BLaER1 treated with 17β-estradiol and CSF1 and Interleukin-3, amounts not matched to agents 10 nM and 100 nM (cell line): ENCODE results near the gene ARID5A.

ENCODE experiments used
- H3K27ac ChIP-seq, 11 experiments: shearing (Covaris generic); formaldehyde crosslinking; 2 replicates each; pipeline ENCODE4 v1.8.1; 2022
- H3K27me3 ChIP-seq, 11 experiments: shearing (Covaris generic); formaldehyde crosslinking; 2 replicates each; pipeline ENCODE4 v1.8.1; 2022
- H3K36me3 ChIP-seq, 11 experiments: shearing (Covaris generic); formaldehyde crosslinking; 2 replicates each; pipeline ENCODE4 v1.8.1; 2022
- H3K4me1 ChIP-seq, 10 experiments: shearing (Covaris generic); formaldehyde crosslinking; 2 replicates each; pipeline ENCODE4 v1.8.1; 2022
- H3K4me2 ChIP-seq, 11 experiments: shearing (Covaris generic); formaldehyde crosslinking; 2 replicates each; pipeline ENCODE4 v1.8.1; 2022
- H3K4me3 ChIP-seq, 10 experiments: shearing (Covaris generic); formaldehyde crosslinking; 2 replicates each; pipeline ENCODE4 v1.8.1; 2022
- H3K9ac ChIP-seq, 11 experiments: shearing (Covaris generic); formaldehyde crosslinking; 2 replicates each; pipeline ENCODE4 v1.8.1; 2022
- H3K9me3 ChIP-seq, 11 experiments: shearing (Covaris generic); formaldehyde crosslinking; replicated peaks in 1 of 11; 2 replicates each; pipeline ENCODE4 v1.8.1; 2022
- H4K20me1 ChIP-seq, 11 experiments: shearing (Covaris generic); formaldehyde crosslinking; 2 replicates each; pipeline ENCODE4 v1.8.1; 2022
- Cebpa-rat ChIP-seq, 11 experiments: shearing (Covaris generic); IDR thresholded peaks; 2 replicates each; pipeline ENCODE4 v1.8.1; 2022

The ARID5A gene

GRCh38 chr2:96512341-96512740, 24.2 kb upstream of the ARID5A start:
- H3K4me2 ChIP-seq, result no peak overlapping the region
- H3K36me3 ChIP-seq, result no peaks in the 10 kb centered on the region
- no peaks in the 10 kb centered on the region for H4K20me1 ChIP-seq
- peaks cover 15 to 27% (median 17%) of the 10 kb centered on the region in 11 experiments for H3K9me3 ChIP-seq
- H3K27ac ChIP-seq, result no peak overlapping the region
- TF ChIP-seq Cebpa-rat (IDR thresholded peaks at IDR 0.05), result no peak
- peaks cover 15 to 28% (median 24%) of the 10 kb centered on the region in 10 experiments; a peak in 19 of 20 replicates for H3K4me1 ChIP-seq
- no peak overlapping the region for H3K9ac ChIP-seq
- H3K4me3 ChIP-seq, result no peak overlapping the region
- H3K27me3 ChIP-seq, result 0 out of 22 replicates have a peak, but pooled peaks cover 0 to 4% (median 0%) of the 10 kb centered on the region in 11 experiments

GRCh38 chr2:96514521-96514920, 22.0 kb upstream of the ARID5A start:
- peaks cover 3 to 9% (median 6%) of the 10 kb centered on the region in 10 experiments; a peak in 16 of 20 replicates for H3K4me1 ChIP-seq
- no peaks in the 10 kb centered on the region for H3K36me3 ChIP-seq
- H3K4me2 ChIP-seq, result no peak overlapping the region
- no peak overlapping the region for H3K9ac ChIP-seq
- H3K4me3 ChIP-seq, result no peak overlapping the region
- no peaks in the 10 kb centered on the region for H4K20me1 ChIP-seq
- TF ChIP-seq Cebpa-rat (IDR thresholded peaks at IDR 0.05), result no peak
- no peak overlapping the region for H3K27ac ChIP-seq
- H3K9me3 ChIP-seq, result peaks cover 32 to 47% (median 38%) of the 10 kb centered on the region in 11 experiments
- H3K27me3 ChIP-seq, result 0 out of 22 replicates have a peak, but pooled peaks cover 0 to 4% (median 0%) of the 10 kb centered on the region in 11 experiments

GRCh38 chr2:96517079-96517478, 19.5 kb upstream of the ARID5A start:
- TF ChIP-seq Cebpa-rat (IDR thresholded peaks at IDR 0.05), result no peak
- Histone ChIP-seq H3K9ac (no peak overlapping the region), H3K36me3 (no peaks in the 10 kb centered on the region), H4K20me1 (no peaks in the 10 kb centered on the region), H3K9me3 (peaks cover 45 to 66% (median 55%) of the 10 kb centered on the region in 11 experiments), H3K27me3 (no peaks in the 10 kb centered on the region), H3K4me2 (no peak overlapping the region), H3K4me3 (no peak overlapping the region), H3K4me1 (peaks cover 0 to 10% (median 1%) of the 10 kb centered on the region in 10 experiments; a peak in 6 of 20 replicates), H3K27ac (no peak overlapping the region)

GRCh38 chr2:96520231-96520630, 16.3 kb upstream of the ARID5A start:
- Histone ChIP-seq H3K4me1 (peaks cover 0 to 40% (median 29%) of the 10 kb centered on the region in 10 experiments; a peak in 15 of 20 replicates), H3K27ac (no peak overlapping the region), H3K9ac (no peak overlapping the region), H3K36me3 (no peaks in the 10 kb centered on the region), H3K9me3 (peaks cover 45 to 60% (median 55%) of the 10 kb centered on the region in 11 experiments), H3K4me2 (no peak overlapping the region), H4K20me1 (no peaks in the 10 kb centered on the region), H3K27me3 (no peaks in the 10 kb centered on the region), H3K4me3 (no peak overlapping the region)
- no peak for TF ChIP-seq Cebpa-rat (IDR thresholded peaks at IDR 0.05)

GRCh38 chr2:96520697-96521096, 15.9 kb upstream of the ARID5A start:
- H3K27ac ChIP-seq, result no peak overlapping the region
- H3K27me3 ChIP-seq, result no peaks in the 10 kb centered on the region
- H3K4me1 ChIP-seq, result peaks cover 0 to 44% (median 34%) of the 10 kb centered on the region in 10 experiments; a peak in 16 of 20 replicates
- no peak overlapping the region for H3K4me2 ChIP-seq
- H3K9ac ChIP-seq, result no peak overlapping the region
- H3K9me3 ChIP-seq, result peaks cover 44 to 58% (median 55%) of the 10 kb centered on the region in 11 experiments
- TF ChIP-seq Cebpa-rat (IDR thresholded peaks at IDR 0.05), result no peak
- no peak overlapping the region for H3K4me3 ChIP-seq
- H3K36me3 ChIP-seq, result no peaks in the 10 kb centered on the region
- no peaks in the 10 kb centered on the region for H4K20me1 ChIP-seq

- Histone ChIP-seq H3K9ac (no peak overlapping the region), H3K27ac (no peak overlapping the region), H3K4me2 (no peak overlapping the region), H3K36me3 (no peaks in the 10 kb centered on the region), H4K20me1 (no peaks in the 10 kb centered on the region), H3K27me3 (no peaks in the 10 kb centered on the region), H3K9me3 (peaks cover 40 to 53% (median 50%) of the 10 kb centered on the region in 11 experiments), H3K4me3 (no peak overlapping the region), H3K4me1 (peaks cover 0 to 49% (median 39%) of the 10 kb centered on the region in 10 experiments; a peak in 17 of 20 replicates)
- no peak for TF ChIP-seq Cebpa-rat (IDR thresholded peaks at IDR 0.05)
Observed at GRCh38 chr2:96521219-96521618, 15.3 kb upstream of the ARID5A start.

- Histone ChIP-seq H3K36me3 (no peaks in the 10 kb centered on the region), H3K4me1 (peaks cover 7 to 60% (median 50%) of the 10 kb centered on the region in 10 experiments; a peak in 19 of 20 replicates), H3K9ac (no peak overlapping the region), H3K4me2 (peak overlapping the region in 7 of 11 experiments; percentile 0 to 37 (median 23); a peak in 7 of 22 replicates), H3K4me3 (no peak overlapping the region), H3K27me3 (no peaks in the 10 kb centered on the region), H3K27ac (no peak overlapping the region), H4K20me1 (no peaks in the 10 kb centered on the region), H3K9me3 (peaks cover 27 to 40% (median 37%) of the 10 kb centered on the region in 11 experiments)
- TF ChIP-seq Cebpa-rat (IDR thresholded peaks at IDR 0.05), result no peak
Observed at GRCh38 chr2:96522304-96523203, 14.0 kb upstream of the ARID5A start.

- Histone ChIP-seq H3K4me1 (peaks cover 19 to 73% (median 62%) of the 10 kb centered on the region in 10 experiments), H3K4me2 (peak overlapping the region in 8 of 11 experiments; percentile 6 to 98 (median 94); a peak in 13 of 22 replicates), H3K9ac (no peak overlapping the region), H3K9me3 (peaks cover 14 to 27% (median 24%) of the 10 kb centered on the region in 11 experiments), H3K4me3 (no peak overlapping the region), H3K27me3 (no peaks in the 10 kb centered on the region), H3K36me3 (no peaks in the 10 kb centered on the region), H3K27ac (no peak overlapping the region), H4K20me1 (no peaks in the 10 kb centered on the region)
- no peak for TF ChIP-seq Cebpa-rat (IDR thresholded peaks at IDR 0.05)
Observed at GRCh38 chr2:96523659-96524481, 12.7 kb upstream of the ARID5A start.
